Activated CD4-positive, alpha-beta T cell treated with anti-CD3 and anti-CD28 coated beads, Interleukin-2, amount 10 ng/mL, durations not matched to agents 24 days and 14 days (primary cell): ENCODE results near the gene DBF4B. TPM values are rescaled to one million over a fixed set of nuclear protein-coding genes. Genes with fewer than 3 reads are reported as not detected.
"Not testable (repeated sequence)": the region's sequence is repeated elsewhere in the genome, so short reads cannot be mapped to it uniquely, and the experiment has no call there.

Experiments used
- DNase-seq: peaks from one replicate; pipeline ENCODE4 v3.0.0; 2022
- H3K27ac Mint-ChIP-seq: one replicate; pipeline ENCODE4 v1.8.0; 2022; ENCODE audit warnings: mild to moderate bottlenecking, mixed read lengths
- H3K27me3 Mint-ChIP-seq: one replicate; pipeline ENCODE4 v1.8.0; 2022; ENCODE audit warnings: mixed read lengths
- H3K36me3 Mint-ChIP-seq: one replicate; pipeline ENCODE4 v1.8.0; 2022; ENCODE audit warnings: low read depth, mild to moderate bottlenecking, mixed read lengths
- H3K4me1 Mint-ChIP-seq: one replicate; pipeline ENCODE4 v1.8.0; 2021; ENCODE audit warnings: mixed read lengths
- H3K4me3 Mint-ChIP-seq: one replicate; pipeline ENCODE4 v1.8.0; 2022; ENCODE audit warnings: mild to moderate bottlenecking, moderate library complexity, mixed read lengths
- H3K9me3 Mint-ChIP-seq: one replicate; pipeline ENCODE4 v1.8.0; 2021; ENCODE audit warnings: mixed read lengths
- intact Hi-C: fragments of 100-400 bp; cut with micrococcal nuclease; formaldehyde crosslinking; loops from one replicate; pipeline ENCODE4 v1.15.1; 2023
- total RNA-seq: library from RNA; stranded (reverse); gene quantifications from 2 replicates; pipeline ENCODE4 v1.2.3, GENCODE V29; 2022

The DBF4B gene
- 25.2 and 25.7 TPM in 2 replicates for total RNA-seq

- H3K27ac Mint-ChIP-seq, result peak within 1 kb of the TSS; percentile 17
- peak; percentile 96 for DNase-seq
- H3K9me3 Mint-ChIP-seq, result no peaks in the 10 kb centered on the region
- no peak within 1 kb of the TSS for H3K4me3 Mint-ChIP-seq
- intact Hi-C loops, result loop anchor here (1.0 kb wide), 2 partner anchors 19 to 205 kb away; partner anchors contain the start of genes CCDC43 and GPATCH8
- peaks cover 5% of the 10 kb centered on the region for H3K4me1 Mint-ChIP-seq
- peaks cover 7% of the 10 kb centered on the region for H3K27me3 Mint-ChIP-seq
- peaks cover 2% of the 10 kb centered on the region for H3K36me3 Mint-ChIP-seq
Measured at GRCh38 chr17:44708401-44709263, at the start of gene DBF4B. TSS of gene DBF4B (plus strand) at chr17:44708665. CDS start at chr17:44708821, 156 bp downstream.

- Mint-ChIP-seq H3K36me3 (no peaks in the 10 kb centered on the region), H3K4me1 (peaks cover 3% of the 10 kb centered on the region), H3K4me3 (no peak overlapping the region), H3K27ac (no peak overlapping the region), H3K27me3 (peaks cover 28% of the 10 kb centered on the region), H3K9me3 (no peaks in the 10 kb centered on the region)
- DNase-seq, result no peak
- intact Hi-C loops, result no loop called here
Measured at GRCh38 chr17:44661835-44662234, 46.6 kb upstream of the DBF4B start.

- Mint-ChIP-seq H3K36me3 (no peaks in the 10 kb centered on the region), H3K4me3 (no peak overlapping the region), H3K27ac (no peak overlapping the region), H3K27me3 (peaks cover 26% of the 10 kb centered on the region), H3K4me1 (no peaks in the 10 kb centered on the region), H3K9me3 (no peaks in the 10 kb centered on the region)
- no peak for DNase-seq
- intact Hi-C loops, result no loop called here
Measured at GRCh38 chr17:44663095-44663494, 45.4 kb upstream of the DBF4B start.

GRCh38 chr17:44664867-44665266 is 43.6 kb upstream of the DBF4B start:
- no peak overlapping the region for H3K4me3 Mint-ChIP-seq
- no peaks in the 10 kb centered on the region for H3K36me3 Mint-ChIP-seq
- H3K9me3 Mint-ChIP-seq, result no peaks in the 10 kb centered on the region
- DNase-seq, result no peak
- H3K27me3 Mint-ChIP-seq, result peaks cover 26% of the 10 kb centered on the region
- no peaks in the 10 kb centered on the region for H3K4me1 Mint-ChIP-seq
- no peak overlapping the region for H3K27ac Mint-ChIP-seq
- intact Hi-C loops, result no loop called here

GRCh38 chr17:44666006-44666405 is 42.5 kb upstream of the DBF4B start:
- Mint-ChIP-seq H3K4me1 (no peaks in the 10 kb centered on the region), H3K27me3 (peaks cover 26% of the 10 kb centered on the region), H3K4me3 (no peak overlapping the region), H3K27ac (no peak overlapping the region), H3K36me3 (no peaks in the 10 kb centered on the region), H3K9me3 (no peaks in the 10 kb centered on the region)
- intact Hi-C loops, result no loop called here
- no peak for DNase-seq

- H3K27ac Mint-ChIP-seq, result no peak overlapping the region
- H3K4me3 Mint-ChIP-seq, result no peak overlapping the region
- DNase-seq, result no peak
- H3K4me1 Mint-ChIP-seq, result no peaks in the 10 kb centered on the region
- intact Hi-C loops, result loop anchor here (5.0 kb wide), 1 partner anchor 140 kb away; no protein-coding TSS in a partner anchor
- peaks cover under 1% of the 10 kb centered on the region for H3K27me3 Mint-ChIP-seq
- no peaks in the 10 kb centered on the region for H3K9me3 Mint-ChIP-seq
- H3K36me3 Mint-ChIP-seq, result no peaks in the 10 kb centered on the region
Measured at GRCh38 chr17:44672479-44673093, 35.9 kb upstream of the DBF4B start.

GRCh38 chr17:44673893-44674292 is 34.6 kb upstream of the DBF4B start:
- H3K36me3 Mint-ChIP-seq, result peaks cover 9% of the 10 kb centered on the region
- no peaks in the 10 kb centered on the region for H3K27me3 Mint-ChIP-seq
- DNase-seq, result peak; percentile 24
- H3K4me3 Mint-ChIP-seq, result no peak overlapping the region
- H3K4me1 Mint-ChIP-seq, result no peaks in the 10 kb centered on the region
- H3K9me3 Mint-ChIP-seq, result no peaks in the 10 kb centered on the region
- intact Hi-C loops, result loop anchor here (5.0 kb wide), 1 partner anchor 142 kb away; no protein-coding TSS in a partner anchor
- H3K27ac Mint-ChIP-seq, result no peak overlapping the region

- Mint-ChIP-seq H3K27me3 (no peaks in the 10 kb centered on the region), H3K27ac (no peak overlapping the region), H3K4me1 (no peaks in the 10 kb centered on the region), H3K4me3 (no peak overlapping the region), H3K36me3 (peaks cover 24% of the 10 kb centered on the region), H3K9me3 (no peaks in the 10 kb centered on the region)
- no peak for DNase-seq
- intact Hi-C loops, result no loop called here
Measured at GRCh38 chr17:44677136-44677535, 31.3 kb upstream of the DBF4B start.

- intact Hi-C loops, H3K9me3 Mint-ChIP-seq, H3K4me3 Mint-ChIP-seq, H3K27me3 Mint-ChIP-seq: not testable (repeated sequence)
- peak; percentile 26 for DNase-seq
- Mint-ChIP-seq H3K4me1 (peaks cover 19% of the 10 kb centered on the region), H3K27ac (peak overlapping the region; percentile 5), H3K36me3 (peaks cover 44% of the 10 kb centered on the region)
Measured at GRCh38 chr17:44683303-44683702, 25.2 kb upstream of the DBF4B start.

GRCh38 chr17:44687756-44688155 is 20.7 kb upstream of the DBF4B start:
- H3K36me3 Mint-ChIP-seq, result peaks cover 30% of the 10 kb centered on the region
- H3K9me3 Mint-ChIP-seq, result no peaks in the 10 kb centered on the region
- DNase-seq, result no peak
- H3K4me1 Mint-ChIP-seq, result peaks cover 40% of the 10 kb centered on the region
- H3K4me3 Mint-ChIP-seq, result no peak overlapping the region
- no peak overlapping the region for H3K27ac Mint-ChIP-seq
- intact Hi-C loops, result no loop called here
- peaks cover 2% of the 10 kb centered on the region for H3K27me3 Mint-ChIP-seq

- Mint-ChIP-seq H3K9me3 (no peaks in the 10 kb centered on the region), H3K4me3 (peak overlapping the region; percentile 100), H3K27ac (no peak overlapping the region), H3K27me3 (peaks cover 2% of the 10 kb centered on the region), H3K36me3 (peaks cover 26% of the 10 kb centered on the region), H3K4me1 (peaks cover 38% of the 10 kb centered on the region)
- no peak for DNase-seq
- intact Hi-C loops, result no loop called here
Measured at GRCh38 chr17:44688200-44688599, 20.3 kb upstream of the DBF4B start.

GRCh38 chr17:44688675-44689476 is 19.6 kb upstream of the DBF4B start:
- Mint-ChIP-seq H3K9me3 (no peaks in the 10 kb centered on the region), H3K4me1 (peaks cover 32% of the 10 kb centered on the region), H3K4me3 (peak overlapping the region; percentile 100), H3K27me3 (peaks cover 2% of the 10 kb centered on the region), H3K36me3 (peaks cover 20% of the 10 kb centered on the region), H3K27ac (peak overlapping the region; percentile 96)
- no peak for DNase-seq
- intact Hi-C loops, result loop anchor here (1.0 kb wide), 1 partner anchor 19 kb away; the partner anchor contains the start of gene DBF4B

- intact Hi-C loops, result loop anchor here (1.0 kb wide), 1 partner anchor 19 kb away; the partner anchor contains the start of gene DBF4B
- H3K27me3 Mint-ChIP-seq, result peaks cover 2% of the 10 kb centered on the region
- H3K9me3 Mint-ChIP-seq, result no peaks in the 10 kb centered on the region
- peak within 1 kb of the TSS; percentile 96 for H3K27ac Mint-ChIP-seq
- H3K36me3 Mint-ChIP-seq, result peaks cover 18% of the 10 kb centered on the region
- peak; percentile 98 for DNase-seq
- peaks cover 31% of the 10 kb centered on the region for H3K4me1 Mint-ChIP-seq
- peak within 1 kb of the TSS; percentile 100 for H3K4me3 Mint-ChIP-seq
Measured at GRCh38 chr17:44689477-44690217, 18.8 kb upstream of the DBF4B start, which contains the start of gene CCDC43. TSS of gene CCDC43 (minus strand) at chr17:44689776. CDS start at chr17:44689753, 23 bp downstream.
